Activated CD4-positive, alpha-beta T cell treated with anti-CD3 and anti-CD28 coated beads, Interleukin-2, amount 50 U/mL, for 24 hours (primary cell): ENCODE data around the gene DNHD1.

Source experiments
- DNase-seq, 2 donors: peaks; one replicate each; pipeline ENCODE4 v3.0.0-alpha.2; 2020; ENCODE audit warnings: low read depth in 1 of 2, low spot score in 1 of 2

DNHD1 gene

DNA sequence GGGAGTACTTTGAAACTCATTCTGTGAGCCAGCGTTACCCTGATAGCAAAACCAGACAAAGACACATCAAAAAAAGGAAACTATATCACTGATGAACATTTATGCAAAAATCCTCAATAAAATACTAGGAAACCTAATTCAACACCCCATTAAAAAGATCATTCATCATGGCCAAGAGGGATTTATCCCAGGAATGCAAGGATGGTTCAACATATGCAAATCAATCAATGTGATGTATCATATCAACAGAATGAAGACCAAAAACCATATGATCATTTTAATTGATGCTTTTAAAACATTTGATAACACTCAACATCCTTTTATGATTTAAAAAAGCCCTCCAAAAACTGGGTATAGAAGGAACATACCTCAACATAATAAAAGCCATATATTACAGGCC lies 86.5 kb downstream of the DNHD1 start:
- no peak for DNase-seq

DNA sequence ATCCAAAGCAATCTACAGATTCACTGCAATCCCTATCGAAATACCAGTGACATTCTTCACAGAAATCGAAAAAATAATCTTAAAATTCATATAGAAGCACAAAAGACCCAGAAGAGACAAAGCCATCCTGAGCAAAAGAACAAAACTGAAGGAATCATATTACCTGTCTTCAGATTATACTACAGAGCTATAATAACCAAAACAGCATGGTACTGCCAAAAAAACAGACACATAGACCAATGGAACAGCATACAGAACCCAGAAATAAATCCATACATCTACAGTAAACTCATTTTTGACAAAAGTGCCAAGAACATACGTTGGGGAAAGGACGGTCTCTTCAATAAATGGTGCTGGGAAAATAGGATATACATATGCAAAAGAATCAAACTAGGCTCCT lies 87.4 kb downstream of the DNHD1 start:
- DNase-seq = no peak

DNA sequence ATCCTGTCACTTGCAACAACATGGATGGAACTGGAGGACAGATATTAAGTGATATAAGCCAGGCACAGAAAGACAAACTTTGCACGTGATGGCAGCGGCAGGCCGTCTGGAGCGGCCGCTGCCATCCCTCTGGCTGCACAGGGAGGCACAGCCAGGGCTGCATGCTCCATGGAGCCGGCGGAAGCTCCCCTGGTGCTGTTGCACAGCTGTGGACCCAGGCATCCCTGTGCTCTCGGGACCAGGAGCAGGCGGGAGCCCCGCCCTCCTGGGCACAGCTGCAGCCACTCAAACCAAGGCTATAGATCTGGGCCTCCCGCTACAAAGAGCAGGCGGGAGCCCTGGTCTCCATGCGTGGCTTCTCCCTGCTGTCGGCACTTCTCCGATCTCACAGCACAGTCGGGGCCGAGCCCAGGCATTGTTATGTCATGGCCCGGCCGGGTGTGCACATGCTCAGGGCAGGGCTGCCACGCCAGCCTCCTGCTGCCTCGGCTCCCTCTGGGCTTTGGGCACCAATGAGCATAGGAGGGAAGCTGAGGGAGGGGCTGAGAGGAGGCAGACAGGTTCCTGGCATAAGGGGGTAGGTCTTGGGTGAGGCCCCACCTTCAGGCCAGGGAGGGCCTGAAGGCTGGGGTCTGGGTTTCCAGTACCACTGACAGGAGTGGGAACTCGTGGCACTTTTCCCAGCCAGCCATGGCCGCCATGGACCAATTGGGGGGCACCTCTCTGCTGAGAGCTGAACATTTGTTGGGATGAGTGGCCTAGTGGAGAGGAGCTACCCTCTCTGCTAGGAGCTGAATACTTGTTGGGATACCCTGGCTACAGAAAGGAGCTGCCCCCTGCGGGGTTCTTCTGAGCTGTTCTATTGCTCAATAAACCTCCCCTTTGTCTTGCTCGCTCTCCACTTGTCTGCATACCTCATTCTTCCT lies 89.6 kb downstream of the DNHD1 start:
- no peak for DNase-seq

DNA sequence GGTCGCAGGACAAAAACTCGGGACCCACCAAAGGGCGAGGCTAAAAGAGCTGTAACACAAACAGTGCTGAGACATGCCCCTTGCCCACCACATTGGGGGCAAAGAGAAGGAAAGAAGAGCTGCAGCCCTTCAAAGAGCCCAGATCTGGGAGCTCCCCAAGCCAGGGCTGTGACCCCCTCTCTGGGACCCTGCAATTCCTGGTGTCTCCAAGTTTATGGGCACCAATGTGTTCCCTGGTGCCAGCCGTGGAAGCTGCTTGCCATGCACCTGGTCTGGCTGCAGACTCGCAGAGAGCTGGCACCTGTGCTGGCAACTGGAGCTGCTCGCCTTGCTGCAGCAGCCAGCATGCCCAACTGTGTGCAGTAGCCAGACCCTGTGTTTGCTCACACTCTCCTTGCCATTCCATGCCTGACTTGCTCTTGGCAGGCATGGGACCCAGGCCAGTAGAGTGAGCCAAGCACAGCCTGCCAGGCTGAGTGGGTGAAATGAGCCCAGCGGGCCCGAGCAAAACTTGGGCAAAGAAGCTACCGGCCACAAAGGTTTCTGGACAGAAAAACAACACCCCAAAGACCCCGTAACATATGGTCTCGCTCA lies 90.4 kb downstream of the DNHD1 start:
- DNase-seq = no peak

DNA sequence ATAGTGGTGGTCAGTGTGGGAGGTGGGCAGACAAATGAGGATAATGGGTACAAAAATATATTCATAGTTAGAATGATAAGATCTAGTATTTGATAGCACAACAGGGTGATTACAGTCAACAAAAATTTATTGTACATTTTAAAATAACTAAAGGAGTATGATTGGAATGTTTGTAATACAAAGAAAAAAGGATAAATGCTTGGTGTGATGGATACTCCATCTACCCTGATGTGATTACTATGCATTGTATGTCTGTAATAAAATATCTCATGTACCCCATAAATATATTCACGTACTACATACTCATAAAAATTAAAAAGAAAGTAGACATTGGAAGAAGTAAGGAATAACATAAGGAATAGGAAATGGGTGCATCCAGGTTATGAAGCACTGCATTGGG lies 90.9 kb downstream of the DNHD1 start:
- DNase-seq = no peak

- no peak for DNase-seq
These were observed 97.2 kb downstream of the DNHD1 start for GRCh38 chr11:6594142-6594768.

DNA sequence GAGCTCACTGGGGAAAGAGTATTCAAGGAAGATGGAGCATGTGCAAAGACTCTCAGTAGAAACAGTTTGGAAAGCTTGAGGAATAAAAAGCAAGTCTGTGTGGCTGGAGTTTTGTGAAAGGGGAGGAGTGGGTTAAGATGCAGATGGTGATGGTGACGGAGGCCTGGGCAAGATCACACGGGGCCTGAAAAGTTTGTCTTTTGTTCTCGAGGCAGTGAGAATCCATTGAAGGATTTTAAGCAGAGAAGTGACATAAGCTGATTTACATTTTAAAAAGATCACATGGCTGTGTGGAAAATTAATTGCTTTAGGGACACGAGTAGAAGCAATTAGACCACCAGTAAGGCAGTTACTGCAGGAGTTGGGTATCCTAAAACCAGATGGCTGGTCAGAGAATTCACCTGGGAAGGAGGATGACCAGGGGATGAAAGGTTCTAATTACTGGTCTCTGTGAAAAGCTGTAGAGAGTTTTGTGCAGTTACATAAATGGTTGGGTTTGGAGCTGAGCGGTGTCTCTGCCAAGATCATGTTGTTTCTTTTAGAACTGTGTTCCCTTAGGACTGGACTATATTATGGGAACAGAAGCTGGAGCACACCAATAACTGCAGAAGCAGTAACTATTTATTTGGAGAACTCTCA lies 99.3 kb downstream of the DNHD1 start:
- DNase-seq = no peak

- no peak for DNase-seq
These were observed 101.5 kb downstream of the DNHD1 start for GRCh38 chr11:6598555-6598954.

GRCh38 chr11:6599449-6599848 lies 102.4 kb downstream of the DNHD1 start:
- no peak for DNase-seq

DNA sequence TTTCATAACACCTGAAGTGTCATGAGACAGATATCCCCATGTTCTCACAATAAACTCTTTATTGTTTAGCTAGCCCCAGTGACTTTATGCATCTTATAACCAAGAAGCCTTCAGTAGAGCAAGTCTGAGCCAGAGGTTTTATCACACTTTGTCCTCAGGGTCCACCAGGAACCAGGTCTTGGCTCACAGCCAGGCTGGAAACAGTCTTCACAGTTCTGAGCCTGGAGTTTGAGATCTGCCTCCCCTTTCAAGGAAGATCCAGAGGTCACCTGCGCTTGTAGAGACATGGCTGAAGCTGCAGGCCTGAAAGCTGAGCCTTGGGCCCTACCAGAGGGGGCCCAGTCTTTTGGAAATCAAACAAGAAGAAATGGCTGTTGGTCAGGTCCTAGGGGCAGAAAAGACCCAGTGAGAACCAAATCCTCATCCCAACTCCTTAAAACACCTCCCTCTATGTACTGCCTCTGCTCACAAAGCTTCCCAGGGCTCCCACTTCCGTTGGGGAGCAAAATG lies 102.9 kb downstream of the DNHD1 start:
- DNase-seq = no peak

GRCh38 chr11:6601041-6601461 lies 104.0 kb downstream of the DNHD1 start:
- no peak for DNase-seq

GRCh38 chr11:6602096-6602940 lies 105.2 kb downstream of the DNHD1 start:
- DNase-seq = no peak

- peak; percentile 69 to 80 for DNase-seq
These were observed 106.4 kb downstream of the DNHD1 start, which contains the start of the genes ILK and RRP8 for GRCh38 chr11:6603287-6604080. TSS of gene ILK (plus strand) at chr11:6603774. CDS start at chr11:6604272, 498 bp downstream. TSS of gene RRP8 (minus strand) at chr11:6603616. CDS start at chr11:6603502, 114 bp downstream.

GRCh38 chr11:6604081-6604626 lies 107.1 kb downstream of the DNHD1 start:
- DNase-seq = no peak

- no peak for DNase-seq
These were observed 107.7 kb downstream of the DNHD1 start for GRCh38 chr11:6604790-6605189.

DNA sequence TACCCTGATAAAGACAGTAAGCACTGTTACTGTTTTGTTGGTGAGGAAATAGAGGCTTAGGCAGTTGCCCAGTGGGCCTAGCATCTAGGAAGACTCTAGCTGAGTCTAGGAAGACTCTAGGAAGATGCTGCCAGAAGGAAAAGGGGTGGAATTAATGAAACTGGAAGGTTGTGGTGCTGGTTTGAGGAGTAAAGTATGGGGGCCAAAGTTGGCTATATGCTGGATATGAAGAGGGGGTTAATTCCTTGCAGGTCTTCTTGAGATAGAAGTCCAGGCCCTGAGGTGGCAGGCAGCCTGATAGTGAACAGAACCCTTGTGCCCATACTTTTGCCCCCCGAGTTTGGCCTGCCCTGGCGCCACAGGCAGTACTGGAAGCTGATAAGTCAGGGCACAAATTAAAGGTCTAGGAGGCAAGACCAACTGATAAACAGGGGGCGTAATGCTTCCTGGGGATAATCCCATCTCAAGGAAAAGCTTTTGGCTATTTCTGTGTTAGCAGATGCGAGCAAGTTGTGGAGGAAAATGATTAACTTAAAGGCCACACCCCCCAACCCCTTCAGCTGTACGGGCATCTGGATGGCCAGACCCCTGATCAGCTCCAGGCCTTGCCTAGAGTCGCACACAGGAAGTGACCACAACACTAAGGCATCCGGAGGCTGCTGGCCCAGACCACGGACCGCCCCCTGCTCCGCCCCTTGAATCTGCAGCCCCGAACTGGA lies 109.5 kb downstream of the DNHD1 start:
- DNase-seq = no peak

DNA sequence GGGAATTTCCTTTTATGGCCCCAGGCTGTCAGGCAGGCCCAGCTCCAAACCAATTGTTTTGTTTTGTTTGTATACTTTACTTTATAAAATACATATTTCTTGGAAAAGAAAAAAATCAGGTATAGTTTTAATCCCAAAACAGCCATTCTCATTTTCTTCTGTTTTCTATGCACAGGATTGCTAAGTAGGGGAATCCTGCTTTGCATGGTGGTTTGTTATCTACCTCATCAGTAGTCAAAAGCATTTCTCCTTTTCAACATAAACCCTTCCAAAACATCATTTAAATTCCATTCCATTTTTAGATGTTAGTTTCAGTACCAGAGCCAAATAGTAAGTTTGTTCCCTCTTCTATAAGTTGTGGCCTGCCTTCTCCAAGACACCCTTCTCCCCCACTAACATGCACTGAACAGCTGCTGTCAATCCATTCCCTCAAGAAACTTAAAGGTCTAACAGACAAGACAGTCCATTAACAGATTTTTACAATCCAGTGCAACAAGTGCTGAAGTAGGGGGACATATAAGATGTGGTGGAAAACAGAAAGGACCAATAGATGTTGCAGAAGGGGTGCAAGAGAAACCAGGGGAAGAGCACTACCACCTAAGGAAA lies 110.2 kb downstream of the DNHD1 start:
- DNase-seq = no peak

GRCh38 chr11:6608011-6608410 lies 110.9 kb downstream of the DNHD1 start:
- no peak for DNase-seq
